GM10847 (cell line): ENCODE data around the gene GREB1.

Experiments
- POLR2A ChIP-seq: IDR thresholded peaks from 2 replicates; pipeline ENCODE4 v1.6.1; 2011; ENCODE audit not compliant: insufficient read length; ENCODE audit errors: extremely low read depth

GREB1 gene

DNA sequence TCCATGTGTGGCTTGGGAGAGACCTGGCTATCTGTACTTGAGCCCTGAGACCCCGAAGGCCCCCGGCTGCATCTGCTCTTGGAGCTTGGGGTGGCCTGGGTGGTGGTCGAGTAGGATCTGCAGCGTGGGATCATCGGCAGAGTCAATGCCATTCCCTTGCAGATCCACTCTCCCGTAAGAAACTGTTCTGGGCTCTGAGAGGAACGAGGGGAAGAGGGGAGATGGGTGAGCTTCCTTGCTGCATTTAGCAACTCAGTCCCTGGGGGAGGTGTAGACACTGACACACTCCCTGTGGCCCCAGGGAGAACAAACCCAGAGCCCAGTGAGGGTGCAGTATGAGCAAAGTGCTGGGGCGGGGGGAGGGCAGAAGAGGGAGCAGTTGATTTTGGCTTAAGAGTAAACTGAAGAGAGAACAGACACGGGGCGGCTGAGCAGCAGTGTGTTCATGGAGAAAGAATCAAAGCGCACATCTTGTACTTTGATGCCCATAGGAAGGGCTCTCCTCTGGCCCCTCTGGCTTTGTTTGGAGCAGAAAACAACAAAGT, 8.5 kb downstream of the GREB1 start:
- no peak for TF ChIP-seq POLR2A

DNA sequence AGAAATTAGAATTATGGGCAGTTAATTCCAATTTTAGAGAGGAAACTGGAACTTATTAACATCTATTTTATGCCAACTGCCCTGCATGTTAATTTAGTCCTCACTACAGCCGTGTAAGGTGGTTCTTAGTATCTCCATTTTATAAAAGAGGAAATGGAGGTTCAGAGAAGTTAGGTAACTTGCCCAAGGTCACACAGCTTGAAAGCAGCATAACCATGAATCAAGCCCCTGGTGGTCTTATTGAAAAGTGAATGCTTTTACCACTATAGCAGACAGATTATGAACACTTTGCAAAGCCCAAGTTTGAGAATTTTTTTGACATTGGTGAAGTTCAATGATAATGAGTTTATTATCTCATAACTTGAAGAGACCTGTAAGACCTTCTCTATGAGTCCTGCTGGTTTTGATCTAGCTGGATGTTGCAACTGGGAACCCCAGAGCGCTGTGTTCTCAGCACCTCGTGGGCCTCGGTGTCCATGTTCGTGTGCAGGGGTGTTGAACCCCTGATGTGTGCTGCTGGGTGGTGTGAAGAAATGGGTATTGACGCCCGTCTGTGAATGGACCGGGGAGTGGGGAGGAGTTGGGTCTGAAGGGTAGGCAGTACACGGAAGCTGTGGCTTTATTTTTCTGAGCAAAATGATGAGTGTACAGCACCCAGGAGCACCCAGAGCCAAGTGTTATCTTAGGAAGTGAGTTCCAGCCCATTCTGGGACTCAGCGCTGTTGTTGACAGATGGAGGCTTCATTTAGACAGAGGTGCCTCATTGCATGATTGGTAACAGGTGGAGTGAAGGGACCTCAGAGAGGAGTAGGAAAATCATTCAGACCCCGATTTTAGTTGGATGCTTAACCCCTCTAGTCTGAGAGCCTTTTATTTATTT, 9.7 kb downstream of the GREB1 start:
- no peak for TF ChIP-seq POLR2A

DNA sequence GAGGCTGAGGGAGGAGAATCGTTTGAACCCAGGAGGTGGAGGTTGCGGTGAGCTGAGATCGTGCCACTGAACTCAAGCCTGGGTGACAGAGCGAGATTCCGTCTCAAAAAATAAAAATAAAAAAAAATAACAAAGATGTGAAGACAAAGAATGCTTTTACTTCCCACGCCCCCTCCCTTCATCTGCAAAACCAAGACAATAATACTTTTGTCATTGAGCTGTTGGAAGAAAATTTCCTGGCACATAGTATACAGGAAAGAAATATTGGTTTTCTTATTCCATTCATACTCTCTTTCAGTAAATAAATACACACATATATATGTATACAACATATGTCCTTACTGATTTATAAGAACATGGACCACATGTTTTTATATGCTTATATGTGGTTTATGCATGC, 12.2 kb downstream of the GREB1 start:
- TF ChIP-seq POLR2A = no peak

DNA sequence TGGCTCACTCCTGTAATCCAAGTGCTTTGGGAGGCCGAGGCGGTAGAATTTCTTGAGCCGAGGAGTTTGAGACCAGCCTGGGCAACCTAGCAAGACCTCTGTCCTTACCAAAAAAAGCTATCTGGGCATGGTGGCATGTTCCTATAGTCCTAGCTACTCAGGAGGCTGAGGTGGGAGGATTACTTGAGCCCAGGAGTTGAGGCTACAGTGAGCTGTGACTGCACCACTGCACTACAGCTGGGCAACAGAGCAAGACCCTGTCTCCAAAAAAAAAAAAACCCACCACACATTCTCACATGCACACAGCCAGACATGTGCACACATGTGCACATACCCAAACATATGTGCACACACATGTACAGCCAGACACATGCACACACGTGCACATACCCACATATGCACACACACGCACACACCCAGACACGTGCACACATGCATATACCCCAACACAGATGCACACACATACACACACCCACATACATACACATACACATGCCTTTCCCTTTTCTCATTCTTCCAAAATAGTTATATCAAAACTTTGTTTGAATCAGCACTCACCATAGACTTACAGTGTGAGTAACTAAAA, 14.2 kb downstream of the GREB1 start:
- no peak for TF ChIP-seq POLR2A

DNA sequence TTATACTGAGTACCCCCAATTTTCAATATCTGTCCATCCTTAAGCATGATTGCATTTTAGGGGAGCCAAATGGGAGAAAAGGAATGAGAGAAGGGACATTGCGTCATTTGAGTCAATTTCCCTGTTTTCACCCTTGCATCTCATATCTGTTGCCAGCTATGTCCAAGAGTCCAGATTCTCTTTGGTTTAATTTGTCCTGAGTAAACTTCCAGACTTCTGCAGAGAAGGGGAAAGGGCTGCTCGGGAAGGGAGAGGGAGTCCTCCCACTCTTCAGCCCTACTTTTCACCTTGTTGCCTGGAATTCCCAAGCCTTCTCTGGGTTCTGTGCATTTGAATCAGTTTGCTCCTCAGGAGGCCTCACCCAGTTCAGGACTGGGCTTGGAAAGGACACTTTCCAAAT, 16.5 kb downstream of the GREB1 start:
- TF ChIP-seq POLR2A = no peak

DNA sequence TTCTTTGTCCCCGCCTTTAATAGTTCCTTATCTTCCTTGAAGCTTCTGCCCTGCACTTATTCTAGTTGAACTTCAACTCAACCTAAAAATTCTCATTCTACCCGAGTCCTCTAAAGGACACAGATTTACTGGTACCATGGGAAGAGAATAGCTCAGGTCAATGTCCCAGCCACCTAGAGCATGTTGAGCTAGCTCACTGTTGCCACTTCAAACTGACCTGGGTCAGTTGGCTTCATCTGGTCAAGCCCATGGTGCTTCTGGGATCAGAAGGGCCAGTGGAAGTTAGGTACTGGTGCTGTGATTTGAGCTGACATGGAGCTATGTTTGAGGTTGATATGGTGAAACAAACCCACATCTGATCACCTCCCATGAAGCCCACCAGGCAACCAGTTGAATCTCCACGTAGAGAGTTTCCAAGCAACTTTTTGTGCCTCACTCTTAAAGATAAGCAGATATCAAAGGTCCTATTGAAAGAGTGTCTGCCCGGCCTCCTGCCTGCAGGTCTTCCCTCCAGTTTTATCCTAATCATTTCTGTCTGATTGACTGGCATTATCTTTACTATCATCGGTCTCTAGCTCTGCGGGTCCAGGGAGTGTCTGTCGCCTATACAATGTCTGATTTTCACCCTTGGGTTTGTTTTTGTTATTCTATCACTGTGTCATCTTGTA, 17.2 kb downstream of the GREB1 start:
- no peak for TF ChIP-seq POLR2A

DNA sequence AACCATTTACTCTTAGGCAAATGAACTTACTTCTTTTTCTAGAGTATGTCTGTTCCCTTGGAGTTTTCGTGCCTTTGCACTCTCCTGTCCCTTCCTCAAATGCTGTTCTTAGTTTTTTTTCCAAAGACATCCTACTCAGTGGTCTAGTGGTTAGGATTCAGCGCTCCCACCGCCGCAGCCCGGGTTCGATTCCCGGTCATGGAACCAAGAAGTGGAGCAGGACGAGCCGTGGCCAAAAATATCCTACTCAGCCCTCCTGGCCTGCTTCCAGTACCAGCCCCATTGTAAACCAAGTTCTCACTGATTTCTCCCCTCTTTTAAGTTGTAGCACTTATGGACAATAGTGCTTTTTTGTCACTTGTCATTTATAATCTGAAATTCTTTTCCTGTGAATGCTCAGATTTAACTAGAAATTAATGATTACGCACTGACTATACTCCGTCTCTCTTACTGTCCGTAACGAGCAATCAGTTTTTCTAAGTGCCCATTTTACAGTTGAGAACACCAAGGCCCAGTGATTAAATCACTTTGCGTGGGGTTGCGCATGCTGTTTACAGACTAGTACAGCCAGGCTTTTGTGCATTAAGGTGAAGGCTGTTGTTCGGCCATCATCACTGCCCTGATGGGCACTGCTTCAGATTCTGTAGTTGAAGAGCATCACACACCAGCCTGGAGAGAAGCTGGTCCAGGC, 17.9 kb downstream of the GREB1 start:
- no peak for TF ChIP-seq POLR2A

DNA sequence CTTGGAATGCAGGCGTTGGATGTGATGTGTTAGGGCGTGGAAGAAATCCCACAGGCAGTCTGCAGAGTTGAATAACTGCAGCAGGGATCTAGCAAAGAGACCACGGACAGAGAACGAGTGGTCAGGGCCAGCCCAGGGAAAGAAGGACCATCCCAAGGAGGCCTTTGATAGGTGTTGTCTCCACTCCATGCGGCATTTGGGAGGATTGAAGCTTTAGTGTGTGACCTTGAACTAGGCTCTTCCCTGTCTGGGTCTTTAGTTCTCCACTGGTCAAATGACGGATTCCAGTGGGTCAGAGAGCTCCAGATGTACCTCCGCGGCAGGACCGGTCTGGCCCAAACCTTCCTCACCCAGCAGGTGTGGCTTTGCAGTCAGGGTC, 18.4 kb downstream of the GREB1 start:
- TF ChIP-seq POLR2A = no peak

DNA sequence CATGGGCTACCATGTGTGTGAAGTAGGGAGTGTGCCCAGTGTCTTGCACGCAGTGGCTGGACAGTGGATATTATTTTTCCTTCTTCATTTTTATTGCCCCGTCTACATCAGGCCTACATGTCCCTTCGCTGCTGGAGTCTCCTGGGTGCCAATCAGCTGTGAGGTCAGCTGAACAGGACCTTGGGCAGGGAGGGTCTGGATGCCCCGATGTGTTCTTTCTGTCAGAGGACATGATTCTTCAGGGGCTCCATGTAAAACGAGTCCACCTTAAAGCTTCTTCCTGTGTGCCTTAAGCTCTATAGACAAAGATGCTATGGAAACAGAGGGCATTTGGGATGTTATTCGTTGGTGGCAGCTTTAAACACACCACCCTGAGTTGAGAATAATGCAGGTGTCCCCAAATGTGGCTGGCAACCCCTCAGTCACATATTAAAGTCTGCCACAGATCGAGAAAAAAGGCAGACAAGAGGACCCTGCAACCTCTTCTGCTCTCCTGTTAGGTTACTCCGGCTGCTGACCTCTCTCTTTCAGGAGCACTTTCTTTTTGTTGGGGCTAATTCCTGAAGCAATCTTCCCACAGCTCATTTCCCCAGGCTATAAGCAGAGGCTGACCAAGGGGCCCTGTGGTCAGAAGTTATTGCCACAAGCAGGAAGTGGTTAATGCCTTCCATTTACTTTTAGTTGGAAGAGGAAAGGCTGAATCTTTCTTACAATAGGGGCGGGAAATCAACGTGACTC, 20.0 kb downstream of the GREB1 start:
- no peak for TF ChIP-seq POLR2A

DNA sequence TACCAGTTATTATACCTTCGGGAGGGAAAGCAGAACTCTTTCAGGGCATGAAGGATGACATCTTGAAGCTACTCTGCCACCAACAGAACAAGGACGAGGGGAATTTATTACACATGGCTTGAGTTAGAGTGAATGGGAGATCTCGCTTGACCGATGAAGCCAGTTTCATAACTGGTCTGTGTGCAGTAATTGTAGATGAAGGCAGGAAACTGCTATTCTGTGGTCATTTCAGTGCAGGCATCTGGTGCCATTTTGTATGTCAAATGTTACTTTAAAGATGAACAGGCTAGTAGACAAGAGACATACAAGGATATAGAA, 20.5 kb downstream of the GREB1 start:
- TF ChIP-seq POLR2A = no peak

DNA sequence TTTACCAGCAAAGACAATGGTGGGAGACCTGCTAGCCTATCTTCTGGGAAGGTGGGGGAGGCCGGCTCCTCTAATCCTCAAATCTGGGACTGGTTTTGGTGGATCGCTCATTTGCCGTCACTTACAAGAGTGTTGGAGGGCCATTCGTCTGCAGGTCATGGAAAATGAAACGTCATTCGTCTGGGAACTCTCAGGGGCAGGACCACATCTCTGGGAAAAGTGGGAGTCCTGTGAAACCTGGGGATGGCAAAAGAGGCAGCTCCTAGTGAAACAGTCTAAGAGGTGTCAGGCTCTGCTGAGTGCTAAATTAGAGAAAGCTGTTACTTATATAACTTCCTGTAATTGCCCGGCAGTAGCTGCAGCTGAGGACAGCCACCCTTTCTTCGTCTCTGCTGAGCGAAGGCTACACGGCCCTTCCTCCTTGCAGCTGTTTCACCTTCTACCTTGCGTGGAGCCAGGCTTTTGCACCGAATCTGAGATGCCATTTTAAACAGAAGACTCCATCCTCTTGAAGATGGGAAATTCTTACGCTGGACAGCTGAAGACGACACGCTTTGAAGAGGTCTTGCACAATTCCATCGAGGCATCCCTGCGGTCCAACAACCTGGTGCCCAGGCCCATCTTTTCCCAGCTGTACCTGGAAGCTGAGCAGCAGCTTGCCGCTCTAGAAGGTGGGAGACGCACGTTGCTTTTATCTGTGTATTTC, 22.4 kb downstream of the GREB1 start:
- TF ChIP-seq POLR2A = no peak

DNA sequence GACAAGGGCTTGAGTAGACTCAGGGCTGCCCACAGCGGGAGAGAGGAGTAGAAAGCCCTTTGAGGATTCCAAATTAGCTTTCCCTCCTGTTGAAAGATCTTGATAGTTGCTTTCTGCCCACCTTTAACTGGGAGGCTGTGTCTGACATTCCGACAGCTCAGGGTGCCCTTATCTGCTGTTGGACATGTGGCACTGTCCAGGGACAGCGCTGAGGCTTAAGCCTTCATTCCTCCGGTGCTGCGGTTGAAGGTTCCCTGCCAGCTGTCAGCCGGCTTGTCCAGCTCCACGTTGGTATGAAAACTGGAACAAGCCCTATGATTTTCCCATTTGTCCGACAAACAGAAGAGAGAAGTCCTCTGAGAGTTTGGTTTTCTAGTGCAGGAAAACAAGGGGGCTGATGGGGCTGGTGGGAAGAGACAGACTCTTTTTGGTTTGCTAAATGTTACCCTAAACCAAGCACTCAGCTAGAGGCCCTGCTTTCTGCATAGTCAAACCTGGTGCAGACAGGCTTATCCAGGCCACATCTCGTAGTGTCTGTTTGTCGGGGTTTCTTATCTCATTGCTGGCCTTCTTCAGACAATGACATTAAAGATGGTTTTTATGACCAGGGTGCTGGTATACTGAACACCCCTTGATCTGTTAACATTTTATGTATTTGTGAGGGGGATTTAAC, 24.5 kb downstream of the GREB1 start:
- TF ChIP-seq POLR2A = no peak

DNA sequence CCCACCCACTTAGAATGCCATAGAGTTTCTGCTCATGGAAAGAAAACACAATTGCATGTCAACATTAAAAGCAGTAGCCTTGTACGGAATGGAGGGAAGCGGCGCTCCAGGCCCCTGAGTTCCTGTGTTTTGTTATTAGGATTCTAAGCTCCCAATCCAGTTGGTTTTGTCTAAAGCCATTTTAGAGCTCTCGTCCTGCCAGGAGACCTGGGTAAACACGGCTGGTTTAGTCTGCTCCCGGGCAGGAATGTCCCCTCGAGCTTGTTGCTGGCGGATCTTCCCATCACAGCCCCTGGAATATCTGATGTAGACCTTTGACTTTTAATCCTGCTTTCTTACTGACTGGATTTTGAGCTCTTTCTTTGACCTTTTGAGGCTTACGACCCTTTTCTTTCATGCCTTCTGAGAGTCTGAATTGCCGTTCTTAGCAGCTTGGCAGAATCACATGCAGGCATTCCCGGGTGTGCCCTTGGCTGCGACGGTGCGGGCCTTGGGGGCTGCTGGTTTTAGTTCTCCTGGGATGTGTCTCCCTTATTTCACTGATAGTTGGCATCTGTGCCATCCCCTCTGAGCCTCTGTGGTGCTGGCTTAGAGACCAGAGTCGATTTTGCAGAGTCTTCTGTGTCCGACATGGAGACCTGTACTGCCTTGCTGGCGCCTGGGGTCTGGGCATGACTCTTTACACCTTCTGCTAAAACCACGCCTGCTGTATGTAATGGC, 25.4 kb downstream of the GREB1 start:
- no peak for TF ChIP-seq POLR2A

DNA sequence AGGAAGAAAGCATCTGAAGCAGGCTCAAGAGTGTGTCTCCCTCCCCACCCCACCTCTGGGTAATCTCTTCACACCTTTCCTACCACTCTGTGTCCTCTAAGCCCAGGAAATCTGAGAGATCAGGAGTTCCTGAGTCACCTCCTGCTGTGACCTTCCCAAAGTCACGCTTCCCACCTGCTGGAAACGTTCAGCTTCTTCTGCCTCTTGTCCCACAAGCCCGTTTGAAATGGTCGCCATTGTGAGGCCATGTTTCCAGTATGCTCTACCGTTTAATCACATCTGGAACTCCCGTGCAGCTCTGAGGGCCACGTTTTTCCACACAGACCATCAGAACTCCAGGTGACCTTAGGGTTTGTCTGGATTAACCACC, 25.9 kb downstream of the GREB1 start:
- no peak for TF ChIP-seq POLR2A

DNA sequence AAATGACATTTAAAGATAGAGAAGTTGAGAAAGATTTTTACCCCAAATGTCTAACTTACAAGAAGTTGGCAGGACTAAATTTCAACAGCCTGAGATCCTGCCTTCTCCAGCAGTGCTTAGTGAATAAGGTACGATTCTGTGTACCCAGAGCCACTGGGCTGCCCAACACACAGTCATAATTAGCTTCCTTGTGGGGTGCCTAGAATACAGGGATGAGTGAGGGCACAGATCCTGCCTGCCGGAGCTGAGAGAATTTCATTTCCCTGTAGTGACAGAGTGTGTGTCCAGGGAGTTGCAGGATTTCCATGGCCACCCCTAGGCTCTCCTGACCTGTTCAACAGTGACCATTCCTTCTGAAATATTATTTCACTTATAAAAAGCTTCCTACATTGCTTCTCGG, 27.0 kb downstream of the GREB1 start:
- TF ChIP-seq POLR2A = no peak
